Mucosa of descending colon (tissue), 3 donors: ENCODE results near the gene CFAP300. TPM values are rescaled to one million over a fixed set of nuclear protein-coding genes. Genes with fewer than 3 reads are reported as not detected.

Experiments used
- ATAC-seq: fragments of 200-7000 bp; cut with Tn5 transposase; one replicate; pipeline ENCODE4 v1.9.1; 2020; ENCODE audit warnings: mild to moderate bottlenecking, moderate library complexity
- DNase-seq, 3 donors: peaks; one replicate each; pipeline ENCODE4 v3.0.0-alpha.2; 2020
- H3K36me3 ChIP-seq: fragments of 200-600 bp; one replicate; pipeline ENCODE4 v1.8.0; 2021; ENCODE audit warnings: low read depth, mild to moderate bottlenecking
- H3K4me1 ChIP-seq: fragments of 200-600 bp; one replicate; pipeline ENCODE4 v1.8.0; 2021; ENCODE audit warnings: low read depth, mild to moderate bottlenecking
- H3K4me3 ChIP-seq: fragments of 200-600 bp; one replicate; pipeline ENCODE4 v1.8.0; 2021; ENCODE audit warnings: mild to moderate bottlenecking
- H3K9me3 ChIP-seq: fragments of 200-600 bp; one replicate; pipeline ENCODE4 v1.8.0; 2021; ENCODE audit warnings: mild to moderate bottlenecking
- intact Hi-C, 2 donors: fragments of 100-400 bp; cut with DNase I in 1 of 2; cut with micrococcal nuclease in 1 of 2; formaldehyde crosslinking; loops; one replicate each; pipeline versions ENCODE4 v1.11.0 to v1.11.1; 2022; cut with DNase I, micrococcal nuclease
- total RNA-seq, 3 donors: library from RNA; stranded (reverse); fragmentation: NEBNext Ultra II Directional in 2 of 3; extraction: Animal tissue kit (Norgen Biotek cat#: 25700) in 2 of 3; gene quantifications; one replicate each; pipeline versions ENCODE4 v1.2.1 to v1.2.4, GENCODE V29; 2021 to 2023
- TF ChIP-seq, protein P1 (sequence below): fragments of 200-600 bp; IDR thresholded peaks from one replicate; pipeline ENCODE4 v1.8.0; 2022; ENCODE audit warnings: antibody characterized with exemption, mild to moderate bottlenecking
- donor health status: DM: no; HTN: no; CAD: no; lungs with moderate emphysema.
- donor health status: DM: no; HTN: no; CAD: no.
- donor health status: DM: no; HTN: yes; CAD: no.

Gene CFAP300
- total RNA-seq, 3 donors from 2014 or later, result 0.51 to 2.0 TPM; not detected in 1

- TF ChIP-seq, protein P1, sequence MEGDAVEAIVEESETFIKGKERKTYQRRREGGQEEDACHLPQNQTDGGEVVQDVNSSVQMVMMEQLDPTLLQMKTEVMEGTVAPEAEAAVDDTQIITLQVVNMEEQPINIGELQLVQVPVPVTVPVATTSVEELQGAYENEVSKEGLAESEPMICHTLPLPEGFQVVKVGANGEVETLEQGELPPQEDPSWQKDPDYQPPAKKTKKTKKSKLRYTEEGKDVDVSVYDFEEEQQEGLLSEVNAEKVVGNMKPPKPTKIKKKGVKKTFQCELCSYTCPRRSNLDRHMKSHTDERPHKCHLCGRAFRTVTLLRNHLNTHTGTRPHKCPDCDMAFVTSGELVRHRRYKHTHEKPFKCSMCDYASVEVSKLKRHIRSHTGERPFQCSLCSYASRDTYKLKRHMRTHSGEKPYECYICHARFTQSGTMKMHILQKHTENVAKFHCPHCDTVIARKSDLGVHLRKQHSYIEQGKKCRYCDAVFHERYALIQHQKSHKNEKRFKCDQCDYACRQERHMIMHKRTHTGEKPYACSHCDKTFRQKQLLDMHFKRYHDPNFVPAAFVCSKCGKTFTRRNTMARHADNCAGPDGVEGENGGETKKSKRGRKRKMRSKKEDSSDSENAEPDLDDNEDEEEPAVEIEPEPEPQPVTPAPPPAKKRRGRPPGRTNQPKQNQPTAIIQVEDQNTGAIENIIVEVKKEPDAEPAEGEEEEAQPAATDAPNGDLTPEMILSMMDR, result no peak
- Histone ChIP-seq H3K9me3 (no peaks in the 10 kb centered on the region), H3K4me1 (peaks cover 26% of the 10 kb centered on the region), H3K36me3 (no peaks in the 10 kb centered on the region), H3K4me3 (no peak overlapping the region)
- DNase-seq (peak in 1 of 3 donors; percentile 16), ATAC-seq (no peak)
- intact Hi-C loops, result no loop called here
Observed at GRCh38 chr11:102112509-102112821, 65.2 kb downstream of the CFAP300 start.

- no peaks in the 10 kb centered on the region for H3K36me3 ChIP-seq
- TF ChIP-seq, protein P1, result no peak
- ATAC-seq (no peak), DNase-seq (no peak)
- H3K4me3 ChIP-seq, result no peak overlapping the region
- no peaks in the 10 kb centered on the region for H3K9me3 ChIP-seq
- intact Hi-C loops, result no loop called here
- H3K4me1 ChIP-seq, result peaks cover 39% of the 10 kb centered on the region
Observed at GRCh38 chr11:102114032-102114431, 66.8 kb downstream of the CFAP300 start.

DNA sequence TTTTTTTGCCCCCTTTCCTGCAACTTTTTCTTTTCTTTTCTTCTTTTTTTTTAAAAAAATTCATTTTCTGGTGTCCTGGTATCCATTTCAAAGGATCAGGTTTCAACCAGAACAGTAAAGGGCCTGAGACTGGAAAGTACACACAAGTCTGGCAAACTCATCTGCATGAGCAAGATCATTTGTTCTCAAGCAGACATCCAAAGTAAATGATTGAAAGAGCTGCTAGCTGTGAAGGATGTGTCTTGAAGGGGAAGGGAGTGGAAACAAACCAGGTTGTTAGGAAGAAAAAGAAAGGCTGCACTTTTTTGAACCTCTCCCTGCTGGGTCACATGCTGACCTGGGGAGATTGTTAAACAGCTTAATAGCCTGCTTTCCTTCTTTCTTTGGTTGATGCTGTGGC lies 68.3 kb downstream of the CFAP300 start:
- DNase-seq (peak in 1 of 3 donors; percentile 39), ATAC-seq (peak; percentile 79)
- H3K4me1 ChIP-seq, result peaks cover 42% of the 10 kb centered on the region
- no peaks in the 10 kb centered on the region for H3K9me3 ChIP-seq
- H3K36me3 ChIP-seq, result no peaks in the 10 kb centered on the region
- intact Hi-C loops, result no loop called here
- TF ChIP-seq, protein P1, result no peak
- H3K4me3 ChIP-seq, result no peak overlapping the region

- intact Hi-C loops, result no loop called here
- TF ChIP-seq, protein P1, result no peak
- peak; percentile 33 for ATAC-seq
- Histone ChIP-seq H3K9me3 (no peaks in the 10 kb centered on the region), H3K36me3 (no peaks in the 10 kb centered on the region), H3K4me3 (no peak overlapping the region), H3K4me1 (peaks cover 42% of the 10 kb centered on the region)
- no peak for DNase-seq
Observed at GRCh38 chr11:102116453-102117205, 69.4 kb downstream of the CFAP300 start.

GRCh38 chr11:102117472-102118113 lies 70.4 kb downstream of the CFAP300 start:
- H3K9me3 ChIP-seq, result no peaks in the 10 kb centered on the region
- intact Hi-C loops, result no loop called here
- ATAC-seq (no peak), DNase-seq (no peak)
- TF ChIP-seq, protein P1, result no peak
- no peaks in the 10 kb centered on the region for H3K36me3 ChIP-seq
- no peak overlapping the region for H3K4me3 ChIP-seq
- H3K4me1 ChIP-seq, result peaks cover 42% of the 10 kb centered on the region
